Measurements from ENCODE around the gene FTCDNL1. TPM values are rescaled to one million over a fixed set of nuclear protein-coding genes. Genes with fewer than 3 reads are reported as not detected.

Gene FTCDNL1
- total RNA-seq, 1 donor from 2014 or later, result 1.0 TPM

DNA sequence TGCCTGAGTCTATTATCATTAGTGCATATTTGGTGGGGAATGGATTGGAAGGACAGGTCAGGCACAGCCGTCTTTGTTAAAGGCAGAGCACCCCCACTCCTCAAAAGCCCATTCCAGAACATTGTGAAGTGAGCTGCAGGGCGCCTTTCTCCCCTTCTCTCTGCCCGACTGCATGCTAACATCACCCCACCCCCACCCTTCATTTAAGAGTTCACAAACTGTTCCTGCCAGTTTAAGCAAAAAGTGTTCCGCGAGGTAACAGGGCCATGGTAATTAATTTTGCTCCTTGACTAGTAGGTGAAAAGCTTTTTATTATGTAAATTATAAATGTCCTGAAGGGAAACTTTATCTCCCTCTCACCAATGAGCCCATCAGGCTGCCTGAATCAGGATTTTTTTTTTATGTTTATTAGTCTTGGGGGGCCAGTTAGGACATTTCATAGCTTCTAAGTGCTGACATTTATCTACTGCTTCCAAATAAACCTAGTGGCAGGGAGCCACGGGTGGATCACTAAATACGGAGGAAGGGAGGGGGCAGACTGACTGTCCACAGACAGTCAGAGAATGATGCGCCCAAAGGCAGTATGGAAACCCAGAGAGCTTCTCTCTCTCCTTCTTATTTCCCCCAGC lies 99.4 kb downstream of the FTCDNL1 start:
- H3K27ac ChIP-seq (ENCODE audit: low read depth, low read length), result no peak overlapping the region
- H3K4me1 ChIP-seq (ENCODE audit: control insufficient read depth in 3 of 3, insufficient read depth in 3 of 3, low read length in 3 of 3), result no peaks in the 10 kb centered on the region
- H3K36me3 ChIP-seq (ENCODE audit: control insufficient read depth in 3 of 3, insufficient read depth in 3 of 3, low read length in 3 of 3), result no peaks in the 10 kb centered on the region
- H3K27me3 ChIP-seq (ENCODE audit: control insufficient read depth in 3 of 3, insufficient read depth in 3 of 3, low read length in 3 of 3), result no peaks in the 10 kb centered on the region
- no peak overlapping the region for H3K4me3 ChIP-seq (ENCODE audit: low read length in 3 of 3)
- H3K9me3 ChIP-seq (ENCODE audit: control insufficient read depth in 3 of 3, low read length in 3 of 3), result no peaks in the 10 kb centered on the region
- no peak overlapping the region for H3K9ac ChIP-seq (ENCODE audit: low read depth in 1 of 3, low read length in 3 of 3)

- Histone ChIP-seq H3K9me3 (ENCODE audit: control insufficient read depth in 3 of 3, low read length in 3 of 3) (no peaks in the 10 kb centered on the region), H3K27me3 (ENCODE audit: control insufficient read depth in 3 of 3, insufficient read depth in 3 of 3, low read length in 3 of 3) (no peaks in the 10 kb centered on the region), H3K9ac (ENCODE audit: low read depth in 1 of 3, low read length in 3 of 3) (no peak overlapping the region), H3K27ac (ENCODE audit: low read depth, low read length) (no peak overlapping the region), H3K4me3 (ENCODE audit: low read length in 3 of 3) (no peak overlapping the region), H3K36me3 (ENCODE audit: control insufficient read depth in 3 of 3, insufficient read depth in 3 of 3, low read length in 3 of 3) (no peaks in the 10 kb centered on the region), H3K4me1 (ENCODE audit: control insufficient read depth in 3 of 3, insufficient read depth in 3 of 3, low read length in 3 of 3) (no peaks in the 10 kb centered on the region)
These were observed 101.4 kb downstream of the FTCDNL1 start for GRCh38 chr2:199749571-199749970.

- Histone ChIP-seq H3K9ac (ENCODE audit: low read depth in 1 of 3, low read length in 3 of 3) (no peak overlapping the region), H3K27me3 (ENCODE audit: control insufficient read depth in 3 of 3, insufficient read depth in 3 of 3, low read length in 3 of 3) (no peaks in the 10 kb centered on the region), H3K27ac (ENCODE audit: low read depth, low read length) (no peak overlapping the region), H3K4me3 (ENCODE audit: low read length in 3 of 3) (no peak overlapping the region), H3K36me3 (ENCODE audit: control insufficient read depth in 3 of 3, insufficient read depth in 3 of 3, low read length in 3 of 3) (no peaks in the 10 kb centered on the region), H3K9me3 (ENCODE audit: control insufficient read depth in 3 of 3, low read length in 3 of 3) (no peaks in the 10 kb centered on the region), H3K4me1 (ENCODE audit: control insufficient read depth in 3 of 3, insufficient read depth in 3 of 3, low read length in 3 of 3) (peaks cover 0 to 1% (median 0%) of the 10 kb centered on the region in 3 donors)
These were observed 106.3 kb downstream of the FTCDNL1 start for GRCh38 chr2:199744724-199745123.

DNA sequence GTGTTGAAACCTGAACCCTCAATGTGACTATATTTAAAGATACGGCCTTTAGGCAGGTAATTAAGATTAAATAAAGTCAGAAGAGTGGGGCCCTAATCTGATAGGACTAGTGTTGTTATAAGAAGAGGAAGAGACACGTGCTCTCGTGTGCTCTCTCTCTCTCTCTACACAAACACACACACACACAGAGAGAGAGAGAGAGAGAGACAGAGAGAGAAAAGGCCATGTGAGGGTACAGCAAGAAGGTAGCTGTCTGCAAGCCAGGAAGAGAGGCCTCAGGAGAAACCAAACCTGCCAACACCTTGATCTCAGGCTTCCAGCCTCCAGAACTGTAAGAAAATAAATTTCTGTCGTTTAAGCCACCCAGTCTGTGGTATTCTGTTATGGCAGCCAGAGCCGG lies 106.7 kb downstream of the FTCDNL1 start:
- H3K36me3 ChIP-seq (ENCODE audit: control insufficient read depth in 3 of 3, insufficient read depth in 3 of 3, low read length in 3 of 3), result no peaks in the 10 kb centered on the region
- H3K9ac ChIP-seq (ENCODE audit: low read depth in 1 of 3, low read length in 3 of 3), result no peak overlapping the region
- H3K27me3 ChIP-seq (ENCODE audit: control insufficient read depth in 3 of 3, insufficient read depth in 3 of 3, low read length in 3 of 3), result no peaks in the 10 kb centered on the region
- no peak overlapping the region for H3K4me3 ChIP-seq (ENCODE audit: low read length in 3 of 3)
- no peak overlapping the region for H3K27ac ChIP-seq (ENCODE audit: low read depth, low read length)
- peaks cover 0 to 5% (median 0%) of the 10 kb centered on the region in 3 donors for H3K4me1 ChIP-seq (ENCODE audit: control insufficient read depth in 3 of 3, insufficient read depth in 3 of 3, low read length in 3 of 3)
- H3K9me3 ChIP-seq (ENCODE audit: control insufficient read depth in 3 of 3, low read length in 3 of 3), result no peaks in the 10 kb centered on the region

DNA sequence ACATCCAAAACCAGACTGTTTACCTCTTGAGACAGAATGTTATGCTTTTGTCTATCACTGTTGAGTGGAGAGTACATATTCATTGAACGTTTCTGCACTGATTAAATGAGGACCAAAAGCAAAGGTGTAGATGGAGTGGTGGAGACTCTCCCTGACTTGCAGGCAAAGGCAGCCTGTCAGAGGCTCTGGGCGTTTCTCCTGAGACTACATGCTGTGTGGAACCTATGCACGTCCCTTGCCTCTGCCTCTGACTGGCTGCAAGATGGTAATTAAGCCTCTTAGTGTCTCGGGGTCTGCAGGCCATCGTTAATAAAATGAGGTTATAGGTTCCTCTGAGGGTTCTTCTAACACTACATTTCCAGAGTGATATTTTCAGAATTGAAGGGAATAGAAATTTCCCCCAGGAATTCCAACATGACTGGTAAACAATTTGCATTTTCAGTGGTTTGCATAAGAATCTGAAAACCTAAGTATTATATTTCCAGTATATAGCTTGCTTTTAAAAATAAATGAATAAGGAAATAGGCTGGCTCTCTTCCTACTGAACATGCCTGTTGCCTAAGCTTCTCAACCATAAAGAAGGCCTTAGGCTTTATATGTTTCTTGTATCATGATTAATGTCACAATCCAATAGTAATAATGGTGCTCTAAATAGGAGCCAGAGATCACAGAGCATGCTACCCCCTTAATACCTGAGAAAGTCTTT lies 107.4 kb downstream of the FTCDNL1 start:
- Histone ChIP-seq H3K4me1 (ENCODE audit: control insufficient read depth in 3 of 3, insufficient read depth in 3 of 3, low read length in 3 of 3) (peaks cover 0 to 5% (median 0%) of the 10 kb centered on the region in 3 donors), H3K36me3 (ENCODE audit: control insufficient read depth in 3 of 3, insufficient read depth in 3 of 3, low read length in 3 of 3) (no peaks in the 10 kb centered on the region), H3K9me3 (ENCODE audit: control insufficient read depth in 3 of 3, low read length in 3 of 3) (no peaks in the 10 kb centered on the region), H3K27ac (ENCODE audit: low read depth, low read length) (no peak overlapping the region), H3K9ac (ENCODE audit: low read depth in 1 of 3, low read length in 3 of 3) (no peak overlapping the region), H3K4me3 (ENCODE audit: low read length in 3 of 3) (no peak overlapping the region), H3K27me3 (ENCODE audit: control insufficient read depth in 3 of 3, insufficient read depth in 3 of 3, low read length in 3 of 3) (no peaks in the 10 kb centered on the region)

DNA sequence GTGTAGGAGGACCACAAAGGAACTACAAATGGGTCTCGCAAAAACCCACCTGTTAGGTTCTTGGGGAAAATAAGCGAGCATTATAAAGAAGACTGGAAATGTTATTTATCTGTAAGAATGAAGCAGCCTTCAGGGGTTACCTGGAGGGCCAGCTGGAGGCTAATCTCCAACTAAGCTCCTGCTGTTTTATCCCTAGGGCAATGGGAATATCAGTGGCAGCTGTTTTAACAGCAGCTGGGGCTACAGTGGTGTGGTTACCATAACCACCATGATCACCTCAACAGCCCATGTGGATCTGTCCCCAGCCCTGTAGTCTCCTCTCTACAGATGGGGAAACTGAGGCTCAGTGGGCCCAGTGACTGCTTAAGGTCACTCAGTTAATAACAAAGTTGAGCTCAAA lies 108.1 kb downstream of the FTCDNL1 start:
- Histone ChIP-seq H3K27me3 (ENCODE audit: control insufficient read depth in 3 of 3, insufficient read depth in 3 of 3, low read length in 3 of 3) (no peaks in the 10 kb centered on the region), H3K36me3 (ENCODE audit: control insufficient read depth in 3 of 3, insufficient read depth in 3 of 3, low read length in 3 of 3) (no peaks in the 10 kb centered on the region), H3K4me1 (ENCODE audit: control insufficient read depth in 3 of 3, insufficient read depth in 3 of 3, low read length in 3 of 3) (peaks cover 0 to 5% (median 0%) of the 10 kb centered on the region in 3 donors), H3K9ac (ENCODE audit: low read depth in 1 of 3, low read length in 3 of 3) (no peak overlapping the region), H3K9me3 (ENCODE audit: control insufficient read depth in 3 of 3, low read length in 3 of 3) (no peaks in the 10 kb centered on the region), H3K27ac (ENCODE audit: low read depth, low read length) (no peak overlapping the region), H3K4me3 (ENCODE audit: low read length in 3 of 3) (no peak overlapping the region)

GRCh38 chr2:199740111-199740428 lies 110.9 kb downstream of the FTCDNL1 start:
- Histone ChIP-seq H3K36me3 (ENCODE audit: control insufficient read depth in 3 of 3, insufficient read depth in 3 of 3, low read length in 3 of 3) (no peaks in the 10 kb centered on the region), H3K27me3 (ENCODE audit: control insufficient read depth in 3 of 3, insufficient read depth in 3 of 3, low read length in 3 of 3) (no peaks in the 10 kb centered on the region), H3K27ac (ENCODE audit: low read depth, low read length) (no peak overlapping the region), H3K4me3 (ENCODE audit: low read length in 3 of 3) (no peak overlapping the region), H3K9ac (ENCODE audit: low read depth in 1 of 3, low read length in 3 of 3) (no peak overlapping the region), H3K4me1 (ENCODE audit: control insufficient read depth in 3 of 3, insufficient read depth in 3 of 3, low read length in 3 of 3) (peaks cover 0 to 5% (median 0%) of the 10 kb centered on the region in 3 donors), H3K9me3 (ENCODE audit: control insufficient read depth in 3 of 3, low read length in 3 of 3) (no peaks in the 10 kb centered on the region)

DNA sequence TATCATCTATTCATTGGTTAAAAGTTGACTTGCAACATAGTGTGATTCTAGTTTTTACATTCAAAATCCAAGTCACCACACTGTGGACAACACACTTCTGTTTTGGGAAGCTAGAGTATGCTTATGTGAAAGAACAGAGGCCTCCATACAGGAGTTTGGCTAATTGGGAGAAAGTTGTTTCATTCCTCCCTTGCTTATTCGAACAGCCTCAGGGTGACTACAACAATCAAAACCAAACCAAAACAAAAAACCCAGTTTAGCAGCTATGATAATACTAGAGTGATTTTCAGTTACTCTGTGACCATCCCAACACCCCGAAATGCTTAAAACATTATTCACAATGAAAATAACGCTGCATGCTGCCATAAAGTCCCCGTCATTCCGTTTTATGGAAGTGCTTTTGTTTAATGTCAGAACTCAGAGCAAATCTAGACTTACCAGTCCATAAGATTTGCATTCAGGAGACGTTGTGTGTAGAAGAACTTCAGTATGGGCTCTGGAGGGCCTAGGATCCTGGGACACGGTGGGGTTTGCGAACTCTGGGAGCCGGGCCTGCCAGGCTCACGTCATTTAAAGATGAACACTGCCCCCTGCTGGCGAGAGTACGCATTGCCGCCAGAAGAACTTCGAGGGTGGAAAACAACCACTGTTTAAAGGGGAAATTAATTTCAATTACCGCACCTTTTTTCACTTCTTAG lies 111.4 kb downstream of the FTCDNL1 start:
- Histone ChIP-seq H3K9me3 (ENCODE audit: control insufficient read depth in 3 of 3, low read length in 3 of 3) (no peaks in the 10 kb centered on the region), H3K9ac (ENCODE audit: low read depth in 1 of 3, low read length in 3 of 3) (no peak overlapping the region), H3K4me1 (ENCODE audit: control insufficient read depth in 3 of 3, insufficient read depth in 3 of 3, low read length in 3 of 3) (peaks cover 0 to 5% (median 0%) of the 10 kb centered on the region in 3 donors), H3K27me3 (ENCODE audit: control insufficient read depth in 3 of 3, insufficient read depth in 3 of 3, low read length in 3 of 3) (no peaks in the 10 kb centered on the region), H3K36me3 (ENCODE audit: control insufficient read depth in 3 of 3, insufficient read depth in 3 of 3, low read length in 3 of 3) (no peaks in the 10 kb centered on the region), H3K27ac (ENCODE audit: low read depth, low read length) (no peak overlapping the region), H3K4me3 (ENCODE audit: low read length in 3 of 3) (no peak overlapping the region)

GRCh38 chr2:199738727-199739412 lies 112.1 kb downstream of the FTCDNL1 start:
- H3K27ac ChIP-seq (ENCODE audit: low read depth, low read length), result no peak overlapping the region
- no peak overlapping the region for H3K9ac ChIP-seq (ENCODE audit: low read depth in 1 of 3, low read length in 3 of 3)
- H3K27me3 ChIP-seq (ENCODE audit: control insufficient read depth in 3 of 3, insufficient read depth in 3 of 3, low read length in 3 of 3), result no peaks in the 10 kb centered on the region
- peaks cover 0 to 5% (median 0%) of the 10 kb centered on the region in 3 donors for H3K4me1 ChIP-seq (ENCODE audit: control insufficient read depth in 3 of 3, insufficient read depth in 3 of 3, low read length in 3 of 3)
- H3K9me3 ChIP-seq (ENCODE audit: control insufficient read depth in 3 of 3, low read length in 3 of 3), result no peaks in the 10 kb centered on the region
- H3K36me3 ChIP-seq (ENCODE audit: control insufficient read depth in 3 of 3, insufficient read depth in 3 of 3, low read length in 3 of 3), result no peaks in the 10 kb centered on the region
- H3K4me3 ChIP-seq (ENCODE audit: low read length in 3 of 3), result no peak overlapping the region

GRCh38 chr2:199734651-199735050 lies 116.3 kb downstream of the FTCDNL1 start:
- Histone ChIP-seq H3K9me3 (ENCODE audit: control insufficient read depth in 3 of 3, low read length in 3 of 3) (no peaks in the 10 kb centered on the region), H3K27ac (ENCODE audit: low read depth, low read length) (no peak overlapping the region), H3K4me1 (ENCODE audit: control insufficient read depth in 3 of 3, insufficient read depth in 3 of 3, low read length in 3 of 3) (peaks cover 0 to 3% (median 0%) of the 10 kb centered on the region in 3 donors), H3K9ac (ENCODE audit: low read depth in 1 of 3, low read length in 3 of 3) (no peak overlapping the region), H3K36me3 (ENCODE audit: control insufficient read depth in 3 of 3, insufficient read depth in 3 of 3, low read length in 3 of 3) (no peaks in the 10 kb centered on the region), H3K27me3 (ENCODE audit: control insufficient read depth in 3 of 3, insufficient read depth in 3 of 3, low read length in 3 of 3) (no peaks in the 10 kb centered on the region), H3K4me3 (ENCODE audit: low read length in 3 of 3) (no peak overlapping the region)

Measured in skeletal muscle tissue (tissue), 4 donors.